AG04449 (cell line): Measurements from ENCODE around the gene TTC8.
"Not testable (repeated sequence)": the region's sequence is repeated elsewhere in the genome, so short reads cannot be mapped to it uniquely, and the experiment has no call there.

ENCODE experiments used
- CTCF ChIA-PET: fragments of 350-600 bp; formaldehyde crosslinking; extraction: SDS; loops from one replicate; lab custom pipeline; 2021; ENCODE audit warnings: antibody characterized with exemption; lab: Yijun Ruan, JAX
- POLR2A ChIA-PET: fragments of 400-600, 350-600 bp; formaldehyde crosslinking; extraction: SDS; loops from one replicate; lab custom pipeline; 2020; ENCODE audit warnings: antibody characterized with exemption, inconsistent platforms; lab: Yijun Ruan, JAX
- DNase-seq: peaks from one replicate; pipeline ENCODE4 v3.0.0-alpha.2; 2010; ENCODE audit warnings: low read depth, low spot score
- H3K4me3 ChIP-seq: 2 replicates; pipeline ENCODE4 v1.5.1; 2011; ENCODE audit warnings: low read depth, mild to moderate bottlenecking, control low read depth, low read length
- TF ChIP-seq, protein P1 (sequence below): IDR thresholded peaks from one replicate; pipeline ENCODE4 v1.5.1; 2011; ENCODE audit warnings: mild to moderate bottlenecking, moderate library complexity, low read length, control low read depth, inconsistent platforms; ENCODE audit not compliant: insufficient read depth; ENCODE audit errors: missing control alignments

Gene TTC8

DNA sequence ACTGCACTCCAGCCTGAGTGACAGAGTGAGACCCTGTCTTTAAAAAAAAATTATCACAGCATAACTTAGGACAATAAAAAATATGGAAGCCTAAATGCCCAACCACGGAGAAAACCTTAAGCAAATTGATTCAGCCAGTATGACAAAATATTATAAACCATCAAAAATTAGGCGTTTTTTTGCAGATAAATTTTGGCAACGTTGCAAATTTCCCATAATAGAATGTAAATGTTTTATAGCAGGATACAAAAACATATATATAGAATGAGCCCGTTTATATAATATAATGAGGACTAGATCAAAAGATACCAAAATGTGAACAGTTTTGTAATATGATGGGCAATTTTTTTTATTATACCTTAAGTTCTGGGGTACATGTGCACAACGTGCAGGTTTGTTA is 24.9 kb upstream of the TTC8 start:
- ChIA-PET CTCF (no interaction called here), POLR2A (no interaction called here)
- no peak overlapping the region for H3K4me3 ChIP-seq
- TF ChIP-seq, protein P1, sequence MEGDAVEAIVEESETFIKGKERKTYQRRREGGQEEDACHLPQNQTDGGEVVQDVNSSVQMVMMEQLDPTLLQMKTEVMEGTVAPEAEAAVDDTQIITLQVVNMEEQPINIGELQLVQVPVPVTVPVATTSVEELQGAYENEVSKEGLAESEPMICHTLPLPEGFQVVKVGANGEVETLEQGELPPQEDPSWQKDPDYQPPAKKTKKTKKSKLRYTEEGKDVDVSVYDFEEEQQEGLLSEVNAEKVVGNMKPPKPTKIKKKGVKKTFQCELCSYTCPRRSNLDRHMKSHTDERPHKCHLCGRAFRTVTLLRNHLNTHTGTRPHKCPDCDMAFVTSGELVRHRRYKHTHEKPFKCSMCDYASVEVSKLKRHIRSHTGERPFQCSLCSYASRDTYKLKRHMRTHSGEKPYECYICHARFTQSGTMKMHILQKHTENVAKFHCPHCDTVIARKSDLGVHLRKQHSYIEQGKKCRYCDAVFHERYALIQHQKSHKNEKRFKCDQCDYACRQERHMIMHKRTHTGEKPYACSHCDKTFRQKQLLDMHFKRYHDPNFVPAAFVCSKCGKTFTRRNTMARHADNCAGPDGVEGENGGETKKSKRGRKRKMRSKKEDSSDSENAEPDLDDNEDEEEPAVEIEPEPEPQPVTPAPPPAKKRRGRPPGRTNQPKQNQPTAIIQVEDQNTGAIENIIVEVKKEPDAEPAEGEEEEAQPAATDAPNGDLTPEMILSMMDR: no peak
- no peak for DNase-seq

DNA sequence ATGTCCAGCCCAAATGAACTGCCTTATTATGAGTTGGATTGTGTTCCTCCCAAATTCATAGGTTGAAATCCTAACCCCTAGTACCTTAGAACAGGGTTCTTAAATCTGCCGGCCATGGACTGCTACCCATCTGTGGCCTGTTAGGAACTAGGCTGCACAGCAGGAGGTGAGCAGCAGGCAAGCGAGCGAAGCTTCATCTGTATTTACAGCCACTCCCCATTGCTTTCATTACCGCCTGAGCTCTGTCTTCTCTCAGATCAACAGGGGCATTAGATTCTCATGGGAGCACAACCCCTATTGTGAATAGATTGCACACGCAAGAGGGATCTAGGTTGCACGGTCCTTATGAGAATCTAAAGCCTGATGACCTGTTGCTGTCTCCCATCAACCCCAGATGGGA is 21.9 kb upstream of the TTC8 start:
- DNase-seq: no peak
- H3K4me3 ChIP-seq: no peak overlapping the region
- TF ChIP-seq, protein P1: no peak
- ChIA-PET CTCF (no interaction called here), POLR2A (no interaction called here)

DNA sequence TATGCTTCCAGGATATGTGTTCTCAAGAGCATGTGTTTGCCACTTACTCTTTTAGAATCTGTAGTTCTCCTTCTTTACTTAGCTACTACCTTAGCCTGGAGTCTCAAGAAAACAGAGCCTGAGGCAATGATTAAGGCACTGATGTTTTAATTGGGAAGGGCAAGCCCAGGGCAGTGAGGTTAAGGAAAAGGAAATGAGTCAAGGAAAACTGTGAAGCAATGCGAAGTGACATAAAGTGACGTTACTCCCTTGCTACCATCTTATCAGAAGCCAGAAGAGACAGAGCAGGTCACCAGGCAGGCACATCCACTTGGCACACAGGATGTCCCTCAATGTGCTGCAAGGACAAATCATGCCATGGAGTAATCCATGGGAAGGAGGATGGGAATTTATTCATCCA is 20.4 kb upstream of the TTC8 start:
- POLR2A ChIA-PET: interaction anchor here (0.6 kb wide), 1 partner anchor 139 kb away, joined by 3 read pairs; no protein-coding TSS in a partner anchor
- TF ChIP-seq, protein P1: no peak
- no peak overlapping the region for H3K4me3 ChIP-seq
- CTCF ChIA-PET: no interaction called here
- no peak for DNase-seq

DNA sequence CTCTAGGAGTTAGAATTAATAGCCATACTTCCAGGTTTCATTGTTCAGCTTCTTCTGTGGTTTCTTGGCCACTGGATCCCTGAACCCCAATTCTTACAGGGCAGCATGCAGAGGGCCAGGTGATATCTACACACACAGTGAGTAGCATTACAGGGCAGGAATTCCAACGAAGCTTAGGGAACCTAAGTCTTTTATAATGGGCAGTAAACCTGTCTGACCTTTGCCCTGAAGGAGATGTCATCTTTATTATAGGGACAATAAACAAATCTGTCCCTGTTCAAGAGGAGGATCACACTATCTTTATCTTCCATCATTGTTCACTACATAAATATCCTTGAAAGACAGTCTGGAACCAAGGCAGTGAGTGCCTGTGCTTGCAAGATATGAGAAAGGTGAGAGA is 20.0 kb upstream of the TTC8 start:
- CTCF ChIA-PET: no interaction called here
- DNase-seq: no peak
- TF ChIP-seq, protein P1: no peak
- H3K4me3 ChIP-seq: no peak overlapping the region
- POLR2A ChIA-PET: interaction anchor here (0.6 kb wide), 1 partner anchor 139 kb away, joined by 3 read pairs; no protein-coding TSS in a partner anchor

DNA sequence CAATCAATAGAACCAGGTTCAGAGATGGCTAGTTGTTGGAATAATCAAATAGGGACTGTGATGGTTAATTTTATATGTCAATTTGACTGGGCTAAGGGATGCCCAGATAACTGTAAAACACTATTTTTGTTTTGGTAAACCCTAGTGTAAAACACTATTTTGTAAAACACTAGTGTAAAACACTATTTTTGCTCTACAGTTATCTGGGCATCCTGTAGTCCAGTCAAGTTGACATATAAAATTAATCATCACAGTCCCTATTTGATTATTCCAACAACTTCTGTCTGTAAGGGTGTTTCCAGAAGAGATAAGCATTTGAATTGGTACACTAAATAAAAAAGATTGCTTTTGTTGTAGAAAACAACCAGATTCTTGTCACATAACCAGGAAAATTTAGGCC is 16.1 kb upstream of the TTC8 start:
- no peak for DNase-seq
- CTCF ChIA-PET: no interaction called here
- no peak overlapping the region for H3K4me3 ChIP-seq
- POLR2A ChIA-PET: no interaction called here
- TF ChIP-seq, protein P1: no peak

DNA sequence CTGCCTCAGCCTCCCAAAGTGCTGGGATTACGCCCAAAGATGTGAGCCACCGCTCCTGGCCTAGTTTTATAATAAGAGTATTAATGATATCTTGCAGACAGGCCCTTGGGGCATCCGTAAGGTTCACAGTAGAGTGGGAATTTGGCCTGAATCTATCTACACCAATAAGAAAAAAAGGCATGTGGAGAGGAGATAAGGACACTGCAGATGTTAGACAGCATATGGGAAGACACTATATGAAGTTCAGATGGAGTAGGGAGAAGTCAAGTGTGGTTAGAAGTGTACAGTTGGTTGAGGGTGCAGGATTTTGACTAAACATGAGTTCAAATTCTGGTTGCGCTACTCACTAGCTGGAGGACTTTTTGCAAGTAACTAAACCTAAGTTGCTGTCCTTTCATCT is 8.5 kb upstream of the TTC8 start:
- TF ChIP-seq, protein P1: no peak
- no peak overlapping the region for H3K4me3 ChIP-seq
- POLR2A ChIA-PET: no interaction called here
- DNase-seq: no peak
- CTCF ChIA-PET: no interaction called here

DNA sequence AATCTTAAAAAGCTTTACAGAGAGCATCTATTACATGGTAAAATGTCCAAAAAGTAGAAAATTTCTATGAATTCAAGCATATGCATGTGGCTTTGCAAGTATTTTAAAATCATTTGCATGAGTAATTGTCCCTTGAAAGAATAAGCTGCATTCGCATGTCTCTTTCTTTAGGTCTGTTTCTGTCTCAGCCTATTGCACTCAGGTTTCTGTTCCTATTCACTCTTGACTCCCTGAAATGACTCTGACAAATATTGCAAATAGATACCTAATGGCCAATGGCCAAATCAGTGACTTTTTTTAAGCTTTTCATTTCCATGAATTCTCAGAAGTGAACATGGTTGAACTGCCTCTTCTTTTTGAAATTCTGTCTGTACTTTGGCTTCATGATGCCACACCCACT is 6.4 kb upstream of the TTC8 start:
- no peak for DNase-seq
- TF ChIP-seq, protein P1: no peak
- ChIA-PET CTCF (no interaction called here), POLR2A (no interaction called here)
- no peak overlapping the region for H3K4me3 ChIP-seq

DNA sequence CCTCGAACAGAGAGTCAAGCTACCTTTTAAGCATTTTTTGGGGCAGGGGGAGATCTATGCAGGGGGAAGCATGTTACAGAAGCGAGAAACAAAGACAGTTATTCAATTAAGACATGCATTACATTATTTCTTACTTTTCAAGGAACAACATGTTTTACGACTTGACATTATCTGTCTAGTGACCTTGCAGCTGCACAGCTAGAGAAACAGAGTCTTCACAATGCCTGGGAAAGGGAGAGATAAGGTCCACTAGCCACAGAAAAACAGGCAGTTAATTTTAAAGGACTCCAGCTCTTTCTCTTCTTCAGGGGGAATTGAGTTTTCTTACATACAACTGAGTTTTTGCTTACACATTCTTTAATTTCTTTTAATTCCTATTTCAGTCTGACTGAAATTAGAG is 4.8 kb upstream of the TTC8 start:
- H3K4me3 ChIP-seq, DNase-seq, POLR2A ChIA-PET: not testable (repeated sequence)
- CTCF ChIA-PET: interaction anchor here (1.3 kb wide), 1 partner anchor 8 kb away, joined by 3 read pairs; no protein-coding TSS in a partner anchor
